H1 (cell line): ENCODE results near the gene GALR1. TPM values are rescaled to one million over a fixed set of nuclear protein-coding genes. Genes with fewer than 3 reads are reported as not detected.

Source experiments
- CTCF ChIA-PET: fragments of 300-600 bp; sonication (Branson Sonifier 250); formaldehyde crosslinking; loops from one replicate; lab custom pipeline; 2021; ENCODE audit not compliant: partially characterized antibody; lab: Charles Lee
- POLR2A ChIA-PET: fragments of 300-600 bp; sonication (Branson Sonifier 250); formaldehyde crosslinking; loops from one replicate; lab custom pipeline; 2021; ENCODE audit warnings: inconsistent platforms; ENCODE audit not compliant: partially characterized antibody; lab: Charles Lee
- DNase-seq, 2 experiments: peaks; one replicate each; pipeline versions ENCODE4 v3.0.0 to v3.0.0-alpha.2; 2010 to 2022; ENCODE audit warnings: low spot score in 2 of 2, low read depth in 1 of 2, mixed read lengths in 1 of 2
- FAIRE-seq: peaks from 2 replicates; lab custom pipeline; 2011; peaks lifted over from hg19 to GRCh38; lab: Jason Lieb, UNC
- H2AFZ ChIP-seq: 2 replicates; pipeline ENCODE4 v1.8.1; 2012; ENCODE audit warnings: low read length, inconsistent platforms
- H2AK5ac ChIP-seq: 2 replicates; pipeline ENCODE4 v1.6.1; 2013; ENCODE audit warnings: low read depth, low read length
- H2BK120ac ChIP-seq: replicated peaks from 2 replicates; pipeline ENCODE3; 2013; ENCODE audit warnings: low read depth, low read length, inconsistent platforms
- H2BK12ac ChIP-seq: 2 replicates; pipeline ENCODE4 v1.6.1; 2013; ENCODE audit warnings: low read depth, low read length
- H2BK15ac ChIP-seq: 2 replicates; pipeline ENCODE4 v1.6.1; 2013; ENCODE audit warnings: low read length
- H2BK20ac ChIP-seq: 2 replicates; pipeline ENCODE4 v1.6.1; 2013; ENCODE audit warnings: low read length
- H2BK5ac ChIP-seq: 2 replicates; pipeline ENCODE4 v1.6.1; 2013; ENCODE audit warnings: low read depth, low read length
- H3K14ac ChIP-seq: 2 replicates; pipeline ENCODE4 v1.6.1; 2013; ENCODE audit warnings: inconsistent platforms; ENCODE audit not compliant: insufficient read length
- H3K18ac ChIP-seq: 2 replicates; pipeline ENCODE4 v1.6.1; 2013; ENCODE audit warnings: low read length; ENCODE audit errors: extremely low read depth
- H3K23ac ChIP-seq: 2 replicates; pipeline ENCODE4 v1.6.1; 2013; ENCODE audit warnings: inconsistent platforms; ENCODE audit not compliant: insufficient read length
- H3K23me2 ChIP-seq: 2 replicates; pipeline ENCODE4 v1.6.1; 2013; ENCODE audit warnings: low read depth, low read length
- H3K27ac ChIP-seq: 2 replicates; pipeline ENCODE4 v1.6.1; 2011; ENCODE audit warnings: low read depth, low read length, inconsistent platforms
- H3K27me3 ChIP-seq, 4 experiments: replicated peaks in 1 of 4; 1 replicate in 1 of 4; 2 replicates in 3 of 4; pipeline versions ENCODE4 v1.6.1 to v1.8.1; 2011 to 2013; ENCODE audit warnings: low read length in 3 of 4, mild to moderate bottlenecking in 3 of 4, inconsistent platforms in 2 of 4, mixed read lengths in 2 of 4, moderate library complexity in 1 of 4; ENCODE audit not compliant: control insufficient read depth in 3 of 4, insufficient read depth in 3 of 4; ENCODE audit errors: extremely low read depth in 1 of 4
- H3K36me3 ChIP-seq, 4 experiments: 2 replicates each; pipeline versions ENCODE4 v1.6.1 to v1.8.1; 2011 to 2013; ENCODE audit warnings: mild to moderate bottlenecking in 4 of 4, low read length in 3 of 4, moderate library complexity in 2 of 4, control low read depth in 1 of 4, inconsistent platforms in 1 of 4; ENCODE audit not compliant: insufficient read depth in 4 of 4, control insufficient read depth in 2 of 4
- H3K4ac ChIP-seq: replicated peaks from 2 replicates; pipeline ENCODE3; 2013; ENCODE audit warnings: low read length, low read depth, mixed read lengths, inconsistent platforms; ENCODE audit not compliant: insufficient read length
- H3K4me1 ChIP-seq, 4 experiments: replicated peaks in 1 of 4; 1 replicate in 1 of 4; 2 replicates in 3 of 4; pipeline versions ENCODE4 v1.6.1 to v1.8.1; 2011 to 2013; ENCODE audit warnings: low read length in 3 of 4, inconsistent platforms in 2 of 4, mixed read lengths in 1 of 4; ENCODE audit not compliant: insufficient read depth in 4 of 4, control insufficient read depth in 3 of 4
- H3K4me2 ChIP-seq, 2 experiments: 2 replicates each; pipeline versions ENCODE4 v1.6.1 to v1.8.1; 2011 to 2013; ENCODE audit warnings: low read depth in 2 of 2, low read length in 2 of 2, control low read depth in 1 of 2, inconsistent platforms in 1 of 2, mild to moderate bottlenecking in 1 of 2; ENCODE audit not compliant: insufficient read depth in 1 of 2
- H3K4me3 ChIP-seq, 4 experiments: fragments of 200-600, 300-600 bp in 1 of 4; sonication (generic), shearing (Covaris generic), sonication (Bioruptor Twin) in 1 of 4; 2 replicates each; pipeline versions ENCODE4 v1.5.1 to v1.8.1; 2011 to 2016; ENCODE audit warnings: low read length in 4 of 4, low read depth in 3 of 4, control low read depth in 2 of 4, inconsistent platforms in 2 of 4, mild to moderate bottlenecking in 2 of 4, mixed read lengths in 1 of 4, moderate library complexity in 1 of 4; ENCODE audit not compliant: insufficient read depth in 2 of 4; ENCODE audit errors: extremely low read depth in 1 of 4
- H3K56ac ChIP-seq: replicated peaks from 2 replicates; pipeline ENCODE3; 2013; ENCODE audit warnings: low read depth, mild to moderate bottlenecking, mixed read lengths, low read length, inconsistent platforms; ENCODE audit not compliant: insufficient read length
- H3K79me1 ChIP-seq: 2 replicates; pipeline ENCODE4 v1.6.1; 2013; ENCODE audit warnings: low read depth, low read length, control low read depth
- H3K79me2 ChIP-seq, 2 experiments: 2 replicates each; pipeline versions ENCODE4 v1.6.1 to v1.8.1; 2012 to 2013; ENCODE audit warnings: low read length in 2 of 2, mild to moderate bottlenecking in 2 of 2, inconsistent platforms in 1 of 2; ENCODE audit not compliant: insufficient read depth in 2 of 2, control insufficient read depth in 1 of 2
- H3K9ac ChIP-seq, 4 experiments: replicated peaks in 1 of 4; 1 replicate in 1 of 4; 2 replicates in 3 of 4; pipeline versions ENCODE4 v1.6.1 to v1.8.1; 2011 to 2013; ENCODE audit warnings: low read depth in 3 of 4, low read length in 3 of 4, control low read depth in 2 of 4, mild to moderate bottlenecking in 2 of 4, moderate library complexity in 2 of 4, inconsistent platforms in 1 of 4; ENCODE audit errors: extremely low read depth in 1 of 4
- H3K9me3 ChIP-seq, 2 experiments: 2 replicates each; pipeline versions ENCODE4 v1.6.1 to v1.8.1; 2012 to 2013; ENCODE audit warnings: mild to moderate bottlenecking in 2 of 2, moderate library complexity in 2 of 2, control low read depth in 1 of 2, inconsistent platforms in 1 of 2, low read depth in 1 of 2, low read length in 1 of 2, mixed read lengths in 1 of 2; ENCODE audit not compliant: insufficient read depth in 2 of 2
- H4K20me1 ChIP-seq, 2 experiments: replicated peaks in 1 of 2; 2 replicates each; pipeline versions ENCODE3 to v1.8.1; 2011 to 2013; ENCODE audit warnings: inconsistent platforms in 2 of 2, low read length in 2 of 2, mild to moderate bottlenecking in 1 of 2; ENCODE audit not compliant: insufficient read depth in 2 of 2, control insufficient read depth in 1 of 2
- H4K5ac ChIP-seq: 2 replicates; pipeline ENCODE4 v1.6.1; 2013; ENCODE audit warnings: low read length, low read depth, mixed read lengths, inconsistent platforms; ENCODE audit not compliant: insufficient read length
- H4K8ac ChIP-seq: 2 replicates; pipeline ENCODE4 v1.8.0; 2013; ENCODE audit warnings: mild to moderate bottlenecking, moderate library complexity, low read length, inconsistent platforms; ENCODE audit not compliant: insufficient read depth; ENCODE audit errors: extremely low read depth
- H4K91ac ChIP-seq: replicated peaks from 2 replicates; pipeline ENCODE3; 2013; ENCODE audit warnings: low read length, mixed read lengths, inconsistent platforms; ENCODE audit not compliant: insufficient read length
- BACH1 ChIP-seq: IDR thresholded peaks from 2 replicates; pipeline ENCODE4 v1.6.1; 2012; ENCODE audit warnings: low read length, improper control_type of control experiment
- JUND ChIP-seq: IDR thresholded peaks from 2 replicates; pipeline ENCODE4 v1.6.1; 2011; ENCODE audit warnings: mild to moderate bottlenecking, improper control_type of control experiment, low read length
- MAFK ChIP-seq: IDR thresholded peaks from 2 replicates; pipeline ENCODE4 v1.6.1; 2012; ENCODE audit warnings: low read depth, mild to moderate bottlenecking, improper control_type of control experiment, low read length
- WGBS, 2 experiments: shearing (Covaris generic) in 1 of 2; methylation state at CpG; one replicate each; pipeline versions ENCODE4 v1.1.6 to v1.1.7; 2013 to 2015; ENCODE audit warnings: low lambda C conversion rate in 2 of 2, mixed read lengths in 2 of 2, inconsistent platforms in 1 of 2, low coverage in 1 of 2, missing lambda C conversion rate in 1 of 2; ENCODE audit not compliant: insufficient replicate concordance in 2 of 2, insufficient coverage in 1 of 2, insufficient read length in 1 of 2; ENCODE audit errors: extremely low coverage in 1 of 2, missing lambda C conversion rate in 1 of 2; 5-methylcytosine and 5-hydroxymethylcytosine counted together
- polyA plus RNA-seq, 7 experiments: library from polyadenylated mRNA; depleted of rRNA in 3 of 7; stranded (reverse) in 5 of 7; unstranded in 2 of 7; fragments of >200 nt in 5 of 7; fragments of 200-250 nt in 2 of 7; gene quantifications; 1 replicate in 5 of 7; 2 replicates in 1 of 7; 4 replicates in 1 of 7; pipeline versions ENCODE4 v1.2.1 to v1.2.3, GENCODE V29; 2011 to 2013; ENCODE audit warnings: missing spikeins in 2 of 7, mixed read lengths in 2 of 7
- total RNA-seq: library from RNA; stranded (reverse); fragmentation: NEBNext Ultra II Directional; extraction: Animal tissue kit (Norgen Biotek cat#: 25700); gene quantifications from 2 replicates; pipeline ENCODE4 v1.2.1, GENCODE V29; 2021

The GALR1 gene
- total and polyA plus RNA-seq, 2 of the 8 experiments (the other 6 are each of a cell fraction or from before 2014, with no cell fraction given) = 0.09 to 1.6 TPM

DNA sequence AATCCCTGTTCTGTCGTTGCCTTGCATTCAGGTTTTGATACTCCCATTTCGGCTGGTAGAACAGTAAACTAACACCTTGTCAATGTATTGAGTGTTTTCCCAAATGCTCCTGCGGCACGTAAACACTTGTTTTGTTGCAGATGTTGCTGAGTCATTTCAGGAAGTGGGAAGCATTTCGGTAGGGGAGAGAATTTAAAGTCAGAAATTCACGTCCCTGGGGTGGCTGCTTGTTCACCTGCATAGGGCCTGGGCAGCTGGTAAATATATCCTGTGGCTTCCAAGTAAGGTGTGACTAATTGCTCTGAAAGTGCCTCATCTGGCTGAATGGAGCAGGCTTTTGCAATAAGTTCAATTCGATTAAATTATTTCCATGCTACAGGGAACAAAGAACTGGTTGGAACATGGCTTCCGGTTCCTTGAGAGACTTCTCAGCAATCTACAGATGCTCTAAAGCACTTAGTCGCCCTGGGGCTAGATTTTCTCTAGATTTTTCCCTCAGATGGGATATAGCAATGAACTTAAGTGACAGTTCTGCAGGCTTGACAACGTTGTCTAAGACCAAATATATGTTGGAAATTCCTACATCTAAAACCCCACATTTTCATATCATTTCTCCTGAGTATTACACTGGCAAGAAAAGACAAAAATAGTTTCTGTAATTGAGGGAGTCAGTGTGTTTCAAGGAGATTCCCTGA, 5.2 kb downstream of the GALR1 start:
- Histone ChIP-seq H4K8ac (no peak overlapping the region), H3K4ac (no peak overlapping the region), H3K23ac (no peak overlapping the region), H4K91ac (peak overlapping the region; percentile 36), H4K5ac (no peak overlapping the region), H3K4me2 (peak overlapping the region in 1 of 2 experiments; percentile 50; a peak in 2 of 4 replicates)
- TF ChIP-seq BACH1 (0 out of 2 replicates have a peak, but pooled peaks have one; percentile 57), JUND (no peak), MAFK (peak; percentile 71; the same call in 1 of the 2 replicates)
- TF ChIP-seq, all 59 proteins: peak for 2
- Histone ChIP-seq H3K36me3 (no peaks in the 10 kb centered on the region), H3K79me1 (no peaks in the 10 kb centered on the region), H2BK15ac (0 out of 2 replicates have a peak overlapping the region, but pooled peaks have one; percentile 24), H3K9me3 (peaks cover 0 to 3% of the 10 kb centered on the region in 2 experiments; a peak in 1 of 4 replicates), H2AFZ (peak overlapping the region; percentile 91), H3K23me2 (peaks cover 32% of the 10 kb centered on the region; the same call in 1 of the 2 replicates), H2BK12ac (peak overlapping the region; percentile 90), H3K27ac (no peak overlapping the region), H3K27me3 (peaks cover 26 to 31% (median 29%) of the 10 kb centered on the region in 4 experiments), H3K56ac (no peak overlapping the region), H3K14ac (no peak overlapping the region), H3K79me2 (no peaks in the 10 kb centered on the region), H2BK20ac (peak overlapping the region; percentile 49), H3K4me1 (peaks cover 11 to 19% (median 17%) of the 10 kb centered on the region in 4 experiments), H3K4me3 (no peak overlapping the region), H2BK5ac (peak overlapping the region; percentile 82), H2AK5ac (no peak overlapping the region), H3K18ac (0 out of 2 replicates have a peak overlapping the region, but pooled peaks have one; percentile 11), H4K20me1 (peaks cover 0 to 6% of the 10 kb centered on the region in 2 experiments), H2BK120ac (no peak overlapping the region), H3K9ac (0 out of 7 replicates have a peak overlapping the region, but pooled peaks of 1 of the 4 experiments have one; percentile 14)
- peak; percentile 28 for FAIRE-seq
- DNase-seq = no peak
- WGBS, 2 experiments = 65% methylated on average over 10 of the region's 10 CpGs; no CpG with 5 or more reads in 1 of the 2 experiments
- POLR2A ChIA-PET = interaction anchor here (1.3 to 1.6 kb wide), 2 partner anchors 17 to 131 kb away, joined by 3 read pairs; no protein-coding TSS in a partner anchor
- CTCF ChIA-PET = interaction anchor here (1.3 kb wide), 1 partner anchor 99 kb away, joined by 4 read pairs; no protein-coding TSS in a partner anchor
